GM20000 (cell line): ENCODE measurements around the gene ROBO4.

Experiments
- DNase-seq: peaks from one replicate; pipeline ENCODE4 v3.0.0; 2012; ENCODE audit warnings: low spot score
- TF ChIP-seq, protein P1 (sequence below): IDR thresholded peaks from 2 replicates; pipeline ENCODE4 v1.5.1; 2012; ENCODE audit warnings: mild to moderate bottlenecking, control low read depth; ENCODE audit errors: extremely low read depth, missing control alignments

The ROBO4 gene

DNA sequence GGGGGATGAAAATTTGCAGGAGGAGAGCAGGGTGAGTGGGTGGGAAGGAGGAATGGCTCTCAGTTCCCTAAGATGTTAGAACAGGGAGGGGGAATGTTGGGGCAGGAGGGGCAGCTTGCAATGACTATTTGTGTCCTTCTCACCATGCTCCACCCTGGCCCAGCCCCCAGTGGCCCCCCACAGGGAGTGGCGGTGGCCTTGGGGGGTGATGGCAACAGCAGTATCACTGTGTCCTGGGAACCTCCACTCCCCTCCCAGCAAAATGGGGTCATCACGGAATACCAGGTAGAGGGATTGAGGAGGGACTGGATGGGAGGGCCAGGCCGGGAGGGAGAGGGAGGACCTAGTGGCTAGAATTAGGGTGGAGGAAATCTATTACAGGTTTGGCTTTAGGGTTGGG, 22.3 kb downstream of the ROBO4 start:
- DNase-seq: no peak
- TF ChIP-seq, protein P1, sequence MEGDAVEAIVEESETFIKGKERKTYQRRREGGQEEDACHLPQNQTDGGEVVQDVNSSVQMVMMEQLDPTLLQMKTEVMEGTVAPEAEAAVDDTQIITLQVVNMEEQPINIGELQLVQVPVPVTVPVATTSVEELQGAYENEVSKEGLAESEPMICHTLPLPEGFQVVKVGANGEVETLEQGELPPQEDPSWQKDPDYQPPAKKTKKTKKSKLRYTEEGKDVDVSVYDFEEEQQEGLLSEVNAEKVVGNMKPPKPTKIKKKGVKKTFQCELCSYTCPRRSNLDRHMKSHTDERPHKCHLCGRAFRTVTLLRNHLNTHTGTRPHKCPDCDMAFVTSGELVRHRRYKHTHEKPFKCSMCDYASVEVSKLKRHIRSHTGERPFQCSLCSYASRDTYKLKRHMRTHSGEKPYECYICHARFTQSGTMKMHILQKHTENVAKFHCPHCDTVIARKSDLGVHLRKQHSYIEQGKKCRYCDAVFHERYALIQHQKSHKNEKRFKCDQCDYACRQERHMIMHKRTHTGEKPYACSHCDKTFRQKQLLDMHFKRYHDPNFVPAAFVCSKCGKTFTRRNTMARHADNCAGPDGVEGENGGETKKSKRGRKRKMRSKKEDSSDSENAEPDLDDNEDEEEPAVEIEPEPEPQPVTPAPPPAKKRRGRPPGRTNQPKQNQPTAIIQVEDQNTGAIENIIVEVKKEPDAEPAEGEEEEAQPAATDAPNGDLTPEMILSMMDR: no peak

- TF ChIP-seq, protein P1: no peak
- no peak for DNase-seq
Observed at GRCh38 chr11:124874571-124875255, 23.0 kb downstream of the ROBO4 start.

GRCh38 chr11:124873951-124874350, 23.7 kb downstream of the ROBO4 start:
- TF ChIP-seq, protein P1: no peak
- no peak for DNase-seq

GRCh38 chr11:124872741-124873140, 24.9 kb downstream of the ROBO4 start:
- DNase-seq: no peak
- TF ChIP-seq, protein P1: no peak

GRCh38 chr11:124872280-124872679, 25.4 kb downstream of the ROBO4 start:
- no peak for DNase-seq
- TF ChIP-seq, protein P1: no peak

GRCh38 chr11:124870430-124870829, 27.2 kb downstream of the ROBO4 start:
- TF ChIP-seq, protein P1: no peak
- DNase-seq: no peak

- TF ChIP-seq, protein P1: no peak
Observed at GRCh38 chr11:124869856-124870387, 27.7 kb downstream of the ROBO4 start.

More at GRCh38 chr11:124869856-124870387, 27.7 kb downstream of the ROBO4 start:
- no peak for DNase-seq
